A549 (cell line): Measurements from ENCODE around the gene METTL1.

Experiments
- ESRRA ChIP-seq: fragments of 150-350 bp; IDR thresholded peaks from 2 replicates; pipeline ENCODE4 v1.6.1; 2014; ENCODE audit warnings: mild to moderate bottlenecking, low read length, borderline replicate concordance
- HMGXB4 ChIP-seq: fragments of 250-450 bp; sonication (Bioruptor Pico); IDR thresholded peaks from 2 replicates; pipeline ENCODE4 v1.5.0; 2021; ENCODE audit warnings: mild to moderate bottlenecking, moderate library complexity, borderline replicate concordance
- PBX3 ChIP-seq: IDR thresholded peaks from 2 replicates; pipeline ENCODE4 v1.6.1; 2012
- POLR2A ChIP-seq: IDR thresholded peaks from 2 replicates; pipeline ENCODE4 v1.6.1; 2012; ENCODE audit warnings: mild to moderate bottlenecking, low read length
- RAD21 ChIP-seq, 2 experiments: fragments of >200 bp in 1 of 2; sonication (Bioruptor Twin) in 1 of 2; formaldehyde crosslinking in 1 of 2; IDR thresholded peaks in 1 of 2; conservative IDR thresholded peaks in 1 of 2; 2 replicates in 1 of 2; 3 replicates in 1 of 2; pipeline ENCODE4 v1.6.1; 2012 to 2018; ENCODE audit warnings: inconsistent platforms in 1 of 2
- TF ChIP-seq, protein P1 (sequence below): fragments of >200 bp; sonication (Bioruptor Twin); formaldehyde crosslinking; IDR thresholded peaks from 3 replicates; pipeline ENCODE4 v1.5.1; 2016

DNA sequence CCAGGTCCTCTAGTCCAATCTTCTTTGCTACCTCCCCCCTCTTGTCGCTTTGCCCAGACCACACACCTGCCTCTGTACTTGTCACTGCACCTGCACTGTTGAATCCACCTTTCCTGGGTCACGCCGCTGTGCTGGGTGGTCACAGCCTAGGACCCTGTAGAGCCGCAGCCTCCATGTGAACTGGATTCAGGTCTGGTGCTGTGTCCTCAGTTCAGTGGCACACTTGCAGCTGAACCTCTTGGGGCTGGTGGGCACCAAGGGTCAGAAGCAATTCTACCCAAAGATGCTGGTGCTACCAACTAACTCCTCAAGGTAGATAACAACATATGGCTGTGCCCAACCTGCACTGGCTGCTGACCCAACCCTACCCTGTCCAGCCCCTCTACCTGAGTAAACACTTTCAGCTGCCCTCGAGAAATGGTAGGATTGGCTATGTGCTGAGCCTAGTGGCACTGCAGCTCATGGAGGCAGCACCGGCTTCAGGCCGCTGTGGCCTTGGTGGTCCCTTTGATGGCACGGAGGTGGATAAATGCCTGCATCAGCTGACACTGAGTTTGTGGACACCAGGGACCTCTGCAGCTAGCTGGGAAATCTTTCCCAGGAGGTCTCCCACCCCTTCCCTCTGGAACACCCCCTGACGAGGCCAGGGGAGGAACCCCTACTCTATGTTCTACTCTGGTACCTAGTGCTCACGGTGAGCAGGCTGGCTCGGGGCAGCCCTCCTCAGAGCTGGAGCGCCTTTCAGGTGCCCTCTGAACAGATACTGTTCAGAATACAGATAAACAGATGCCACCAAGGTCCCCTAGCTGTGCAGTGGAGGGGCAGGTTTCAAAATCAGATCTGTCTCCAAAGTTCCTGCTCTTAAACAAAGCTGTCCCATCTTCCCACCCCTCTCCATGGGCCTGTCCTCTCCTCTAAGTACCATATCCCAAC is 47.6 kb downstream of the METTL1 start:
- TF ChIP-seq ESRRA (no peak), POLR2A (no peak), PBX3 (no peak), RAD21 (conservative IDR thresholded peaks at IDR 0.05 in 1 of 2, IDR thresholded peaks at IDR 0.05 in 1 of 2) (no peak), HMGXB4 (no peak)
- TF ChIP-seq, protein P1, sequence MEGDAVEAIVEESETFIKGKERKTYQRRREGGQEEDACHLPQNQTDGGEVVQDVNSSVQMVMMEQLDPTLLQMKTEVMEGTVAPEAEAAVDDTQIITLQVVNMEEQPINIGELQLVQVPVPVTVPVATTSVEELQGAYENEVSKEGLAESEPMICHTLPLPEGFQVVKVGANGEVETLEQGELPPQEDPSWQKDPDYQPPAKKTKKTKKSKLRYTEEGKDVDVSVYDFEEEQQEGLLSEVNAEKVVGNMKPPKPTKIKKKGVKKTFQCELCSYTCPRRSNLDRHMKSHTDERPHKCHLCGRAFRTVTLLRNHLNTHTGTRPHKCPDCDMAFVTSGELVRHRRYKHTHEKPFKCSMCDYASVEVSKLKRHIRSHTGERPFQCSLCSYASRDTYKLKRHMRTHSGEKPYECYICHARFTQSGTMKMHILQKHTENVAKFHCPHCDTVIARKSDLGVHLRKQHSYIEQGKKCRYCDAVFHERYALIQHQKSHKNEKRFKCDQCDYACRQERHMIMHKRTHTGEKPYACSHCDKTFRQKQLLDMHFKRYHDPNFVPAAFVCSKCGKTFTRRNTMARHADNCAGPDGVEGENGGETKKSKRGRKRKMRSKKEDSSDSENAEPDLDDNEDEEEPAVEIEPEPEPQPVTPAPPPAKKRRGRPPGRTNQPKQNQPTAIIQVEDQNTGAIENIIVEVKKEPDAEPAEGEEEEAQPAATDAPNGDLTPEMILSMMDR: no peak
